ENCODE measurements around the gene LRMDA.

GRCh38 chr10:75418293-75418692 is 13.1 kb upstream of the LRMDA start:
- TF ChIP-seq CTCF (IDR thresholded peaks at IDR 0.05) (no peak), POLR2A (IDR thresholded peaks at IDR 0.05) (no peak), POLR2AphosphoS5 (IDR thresholded peaks at IDR 0.05) (no peak), EP300 (IDR thresholded peaks at IDR 0.05) (no peak)

Measured in sigmoid colon (tissue), 4 donors.